Astrocyte (in vitro differentiated cells and primary cell): ENCODE measurements around the gene SLC4A2. TPM values are rescaled to one million over a fixed set of nuclear protein-coding genes. Genes with fewer than 3 reads are reported as not detected.

Experiments used
- DNase-seq: peaks from one replicate; pipeline ENCODE4 v3.0.0-alpha.2; 2010; ENCODE audit warnings: low read depth
- FAIRE-seq: peaks from 2 replicates; lab custom pipeline; 2011; peaks lifted over from hg19 to GRCh38; lab: Jason Lieb, UNC
- H2AFZ ChIP-seq: 2 replicates; pipeline ENCODE4 v1.6.0; 2012; ENCODE audit warnings: low read depth, low read length, inconsistent platforms
- H3K27ac ChIP-seq: 2 replicates; pipeline ENCODE4 v1.5.1; 2011; ENCODE audit warnings: low read depth, low read length, inconsistent platforms
- H3K27me3 ChIP-seq: 2 replicates; pipeline ENCODE4 v1.6.0; 2011; ENCODE audit warnings: low read length, inconsistent platforms; ENCODE audit not compliant: insufficient read depth
- H3K36me3 ChIP-seq: 2 replicates; pipeline ENCODE4 v1.5.1; 2011; ENCODE audit warnings: low read length, inconsistent platforms; ENCODE audit not compliant: insufficient read depth
- H3K4me1 ChIP-seq: 2 replicates; pipeline ENCODE4 v1.5.1; 2011; ENCODE audit warnings: low read length, inconsistent platforms; ENCODE audit not compliant: insufficient read depth
- H3K4me2 ChIP-seq: 2 replicates; pipeline ENCODE4 v1.6.0; 2012; ENCODE audit warnings: low read length, inconsistent platforms
- H3K4me3 ChIP-seq: 2 replicates; pipeline ENCODE4 v1.5.1; 2011; ENCODE audit warnings: low read depth, mild to moderate bottlenecking, low read length, inconsistent platforms; ENCODE audit not compliant: insufficient read depth
- H3K79me2 ChIP-seq: 2 replicates; pipeline ENCODE4 v1.6.0; 2012; ENCODE audit warnings: mild to moderate bottlenecking, low read length, inconsistent platforms; ENCODE audit not compliant: insufficient read depth
- H3K9ac ChIP-seq: 2 replicates; pipeline ENCODE4 v1.6.0; 2012; ENCODE audit warnings: mild to moderate bottlenecking, low read length, inconsistent platforms
- H3K9me3 ChIP-seq: 2 replicates; pipeline ENCODE4 v1.5.1; 2012; ENCODE audit warnings: low read depth, mild to moderate bottlenecking, low read length, inconsistent platforms; ENCODE audit not compliant: insufficient read depth
- H4K20me1 ChIP-seq: 2 replicates; pipeline ENCODE4 v1.6.0; 2012; ENCODE audit warnings: low read length, inconsistent platforms; ENCODE audit not compliant: insufficient read depth
- H3K27ac Mint-ChIP-seq: one replicate; pipeline ENCODE4 v1.8.0; 2021; ENCODE audit warnings: mild to moderate bottlenecking, mixed read lengths; ENCODE audit not compliant: unreplicated experiment
- H3K27me3 Mint-ChIP-seq: one replicate; pipeline ENCODE4 v1.8.0; 2021; ENCODE audit warnings: low read depth, mixed read lengths; ENCODE audit not compliant: unreplicated experiment
- H3K36me3 Mint-ChIP-seq: one replicate; pipeline ENCODE4 v1.8.0; 2021; ENCODE audit warnings: low read depth, mixed read lengths; ENCODE audit not compliant: unreplicated experiment
- H3K4me1 Mint-ChIP-seq: one replicate; pipeline ENCODE4 v1.8.0; 2021; ENCODE audit warnings: low read depth, mixed read lengths; ENCODE audit not compliant: unreplicated experiment
- H3K4me3 Mint-ChIP-seq: one replicate; pipeline ENCODE4 v1.8.0; 2021; ENCODE audit warnings: mild to moderate bottlenecking, moderate library complexity, mixed read lengths; ENCODE audit not compliant: unreplicated experiment
- H3K9me3 Mint-ChIP-seq: one replicate; pipeline ENCODE4 v1.8.0; 2021; ENCODE audit warnings: mild to moderate bottlenecking, mixed read lengths; ENCODE audit not compliant: unreplicated experiment
- CTCF ChIP-seq: IDR thresholded peaks from 2 replicates; pipeline ENCODE4 v1.5.1; 2011; ENCODE audit warnings: low read depth, mild to moderate bottlenecking, inconsistent platforms, low read length, moderate library complexity; ENCODE audit not compliant: insufficient read depth
- EZH2 ChIP-seq: IDR thresholded peaks from 2 replicates; pipeline ENCODE4 v1.6.1; 2012; ENCODE audit warnings: mild to moderate bottlenecking, low read length, inconsistent platforms; ENCODE audit not compliant: insufficient read depth
- total RNA-seq: library from RNA; stranded (reverse); gene quantifications from 2 replicates; pipeline ENCODE4 v1.2.1, GENCODE V29; 2021

The SLC4A2 gene
- total RNA-seq, 1 donor from 2014 or later, result 302 TPM

- peak overlapping the region; percentile 68 for H3K4me3 Mint-ChIP-seq
- no peaks in the 10 kb centered on the region for H3K27me3 ChIP-seq
- DNase-seq (no peak), FAIRE-seq (no peak)
- H3K4me2 ChIP-seq, result no peak overlapping the region
- H3K9me3 ChIP-seq, result no peaks in the 10 kb centered on the region
- H3K4me1 ChIP-seq, result peaks cover 31% of the 10 kb centered on the region
- no peaks in the 10 kb centered on the region for H3K36me3 ChIP-seq
- no peaks in the 10 kb centered on the region for H3K9me3 Mint-ChIP-seq
- H3K4me3 ChIP-seq, result no peak overlapping the region
- H3K9ac ChIP-seq, result no peak overlapping the region
- H3K36me3 Mint-ChIP-seq, result peaks cover 5% of the 10 kb centered on the region
- peaks cover 97% of the 10 kb centered on the region for H3K79me2 ChIP-seq
- no peak overlapping the region for H2AFZ ChIP-seq
- no peaks in the 10 kb centered on the region for H3K27me3 Mint-ChIP-seq
- peaks cover 43% of the 10 kb centered on the region for H3K4me1 Mint-ChIP-seq
- H4K20me1 ChIP-seq, result peaks cover 92% of the 10 kb centered on the region
- H3K27ac Mint-ChIP-seq, result peak overlapping the region; percentile 6
- peak; percentile 47 for TF ChIP-seq CTCF
- TF ChIP-seq EZH2, result no peak
- H3K27ac ChIP-seq, result no peak overlapping the region
Observed at GRCh38 chr7:151091431-151091830, 32.0 kb downstream of the SLC4A2 start.

- Histone ChIP-seq H3K27ac (no peak overlapping the region), H3K36me3 (no peaks in the 10 kb centered on the region), H4K20me1 (peaks cover 94% of the 10 kb centered on the region), H3K79me2 (peaks cover 99% of the 10 kb centered on the region), H3K4me1 (peaks cover 31% of the 10 kb centered on the region), H3K4me3 (no peak overlapping the region), H3K9me3 (no peaks in the 10 kb centered on the region), H3K9ac (no peak overlapping the region), H2AFZ (no peak overlapping the region), H3K4me2 (no peak overlapping the region), H3K27me3 (no peaks in the 10 kb centered on the region)
- Mint-ChIP-seq H3K36me3 (peaks cover 5% of the 10 kb centered on the region), H3K9me3 (no peaks in the 10 kb centered on the region), H3K27me3 (no peaks in the 10 kb centered on the region), H3K27ac (peak overlapping the region; percentile 58), H3K4me3 (no peak overlapping the region), H3K4me1 (peaks cover 43% of the 10 kb centered on the region)
- TF ChIP-seq CTCF, result no peak
- TF ChIP-seq EZH2, result no peak
- no peak for DNase-seq
- FAIRE-seq, result no peak
Observed at GRCh38 chr7:151091988-151092387, 32.6 kb downstream of the SLC4A2 start.

GRCh38 chr7:151093748-151094147 is 34.4 kb downstream of the SLC4A2 start:
- peaks cover 38% of the 10 kb centered on the region for H3K4me1 Mint-ChIP-seq
- peaks cover 93% of the 10 kb centered on the region for H4K20me1 ChIP-seq
- H3K36me3 Mint-ChIP-seq, result peaks cover 7% of the 10 kb centered on the region

More at GRCh38 chr7:151093748-151094147, 34.4 kb downstream of the SLC4A2 start:
- Histone ChIP-seq H3K27me3 (no peaks in the 10 kb centered on the region), H3K4me3 (no peak overlapping the region), H3K9ac (no peak overlapping the region), H3K36me3 (no peaks in the 10 kb centered on the region), H3K4me1 (peaks cover 17% of the 10 kb centered on the region), H2AFZ (no peak overlapping the region), H3K79me2 (peaks cover 97% of the 10 kb centered on the region), H3K9me3 (no peaks in the 10 kb centered on the region), H3K4me2 (no peak overlapping the region), H3K27ac (no peak overlapping the region)
- H3K27ac Mint-ChIP-seq, result no peak overlapping the region
- no peaks in the 10 kb centered on the region for H3K27me3 Mint-ChIP-seq
- no peak for FAIRE-seq
- no peaks in the 10 kb centered on the region for H3K9me3 Mint-ChIP-seq
- TF ChIP-seq EZH2, result no peak
- TF ChIP-seq CTCF, result no peak
- no peak overlapping the region for H3K4me3 Mint-ChIP-seq
- DNase-seq, result no peak
